Measurements from ENCODE around the gene SPTSSA. TPM values are rescaled to one million over a fixed set of nuclear protein-coding genes. Genes with fewer than 3 reads are reported as not detected.

SPTSSA gene
- total and polyA plus RNA-seq, 10 of the 15 experiments (the other 5 are each of a cell fraction or from before 2014, with no cell fraction given) = 9.3 to 37.7 (median 21.0) TPM

- H3K79me2 ChIP-seq (ENCODE audit: control insufficient read depth, insufficient read depth, low read length) = no peaks in the 10 kb centered on the region
- H3K4me3 ChIP-seq = no peak overlapping the region
- H3K4me2 ChIP-seq (ENCODE audit: control insufficient read depth, insufficient read depth) = no peak overlapping the region
- H3K36me3 ChIP-seq (ENCODE audit: control insufficient read depth in 2 of 2, insufficient read depth in 2 of 2, low read length in 1 of 2) = no peaks in the 10 kb centered on the region
- SMC1A ChIA-PET (ENCODE audit: uncharacterized antibody, unreplicated experiment) = no interaction called here
- no peaks in the 10 kb centered on the region for H4K20me1 ChIP-seq (ENCODE audit: control insufficient read depth, insufficient read depth)
- RAD21 ChIA-PET (ENCODE audit: unreplicated experiment) = no interaction called here
- intact Hi-C loops (cut with micrococcal nuclease; ENCODE audit: unreplicated experiment) = no loop called here
- no peak for FAIRE-seq
- POLR2A ChIA-PET = no interaction called here
- 50% methylated on average over 5 of the region's 5 CpGs for WGBS (ENCODE audit: insufficient coverage, insufficient replicate concordance, low lambda C conversion rate, missing lambda C conversion rate)
- no peak for DNase-seq (ENCODE audit: low read depth, low spot score)
- H2AFZ ChIP-seq (ENCODE audit: control insufficient read depth, low read depth, low read length) = no peak overlapping the region
- BruUV-seq (replicated peaks) = no TSS peak
- H3K27ac ChIP-seq (ENCODE audit: control insufficient read depth, insufficient read depth) = no peak overlapping the region
- no peaks in the 10 kb centered on the region for H3K4me1 ChIP-seq (ENCODE audit: control insufficient read depth, insufficient read depth, low read length)
- no peak overlapping the region for H3K9ac ChIP-seq (ENCODE audit: control insufficient read depth, insufficient read depth, low read length)
- no peaks in the 10 kb centered on the region for H3K27me3 ChIP-seq (replicated peaks in 1 of 2; ENCODE audit: control insufficient read depth in 2 of 2, insufficient read depth in 2 of 2, low read length in 1 of 2)
- no peak for ATAC-seq
- no peaks in the 10 kb centered on the region for H3K9me3 ChIP-seq (replicated peaks; ENCODE audit: control insufficient read depth, insufficient read depth, low read length)
- in situ Hi-C loops (cut with MboI) = no loop called here
- CTCF ChIA-PET = no interaction called here
- TF ChIP-seq MEF2B (IDR thresholded peaks at IDR 0.05; ENCODE audit: partially characterized antibody, poor library complexity, severe bottlenecking) (no peak), RB1 (IDR thresholded peaks at IDR 0.05; ENCODE audit: borderline replicate concordance) (no peak), HDAC6 (IDR thresholded peaks at IDR 0.05; ENCODE audit: unreplicated experiment) (no peak), SMAD1 (IDR thresholded peaks at IDR 0.05; ENCODE audit: low read depth, partially characterized antibody) (no peak), ESRRA (IDR thresholded peaks at IDR 0.05; ENCODE audit: low read length) (no peak), MYB (IDR thresholded peaks at IDR 0.05; ENCODE audit: borderline replicate concordance, low read depth, low read length) (no peak), IRF5 (IDR thresholded peaks at IDR 0.05; ENCODE audit: borderline replicate concordance) (no peak), PML (IDR thresholded peaks at IDR 0.05; ENCODE audit: low read length) (no peak), MYC (IDR thresholded peaks at IDR 0.05; ENCODE audit: insufficient read depth, insufficient read length, insufficient replicate concordance, low read length, severe bottlenecking) (no peak), PRDM15 (CRISPR knock-in tag; IDR thresholded peaks at IDR 0.05) (no peak), ATF2 (IDR thresholded peaks at IDR 0.05; ENCODE audit: low read length) (no peak), KDM1A (IDR thresholded peaks at IDR 0.05; ENCODE audit: borderline replicate concordance) (no peak), USF2 (IDR thresholded peaks at IDR 0.05; ENCODE audit: borderline replicate concordance, low read depth, low read length) (no peak), NFYA (IDR thresholded peaks at IDR 0.05; ENCODE audit: borderline replicate concordance, low read depth, low read length) (no peak), POLR2AphosphoS2 (IDR thresholded peaks at IDR 0.05; ENCODE audit: low read depth, low read length) (no peak), ZBTB33 (IDR thresholded peaks at IDR 0.05) (no peak)
Measured at GRCh38 chr14:34403646-34404045, 58.4 kb downstream of the SPTSSA start.
